CMK (cell line): ENCODE measurements around the gene ADAM33.

Experiments used
- DNase-seq: peaks from one replicate; pipeline ENCODE4 v3.0.0-alpha.2; 2010; ENCODE audit warnings: low read depth

ADAM33 gene

DNA sequence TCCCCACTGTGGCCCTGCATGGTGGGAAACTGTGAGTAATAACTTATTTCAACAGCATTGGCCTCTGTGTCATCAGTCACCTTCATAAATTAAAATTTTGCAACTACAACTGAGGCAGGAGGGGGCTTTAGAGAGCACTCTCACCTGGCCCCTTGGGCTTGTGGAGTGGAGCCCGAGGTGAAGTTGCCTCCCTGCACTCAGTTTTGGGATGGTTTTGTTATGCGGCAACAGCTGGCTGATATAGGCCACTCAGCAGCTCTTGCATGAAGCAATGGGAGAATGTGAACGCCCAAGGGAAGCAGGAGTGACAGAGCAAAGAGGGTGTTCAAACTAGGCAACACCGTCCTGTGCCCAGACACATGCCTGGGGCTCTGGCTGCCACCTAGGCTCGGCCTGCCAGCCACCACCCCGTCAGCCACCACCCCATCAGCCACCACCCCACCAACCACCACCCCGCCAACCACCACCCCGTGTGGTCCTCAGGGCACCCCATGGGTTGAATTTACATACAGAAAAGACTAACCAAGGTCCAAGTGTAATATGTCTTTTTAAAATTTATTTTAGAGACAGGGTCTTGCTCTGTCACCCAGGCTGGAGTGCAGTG lies 14.3 kb downstream of the ADAM33 start:
- no peak for DNase-seq

DNA sequence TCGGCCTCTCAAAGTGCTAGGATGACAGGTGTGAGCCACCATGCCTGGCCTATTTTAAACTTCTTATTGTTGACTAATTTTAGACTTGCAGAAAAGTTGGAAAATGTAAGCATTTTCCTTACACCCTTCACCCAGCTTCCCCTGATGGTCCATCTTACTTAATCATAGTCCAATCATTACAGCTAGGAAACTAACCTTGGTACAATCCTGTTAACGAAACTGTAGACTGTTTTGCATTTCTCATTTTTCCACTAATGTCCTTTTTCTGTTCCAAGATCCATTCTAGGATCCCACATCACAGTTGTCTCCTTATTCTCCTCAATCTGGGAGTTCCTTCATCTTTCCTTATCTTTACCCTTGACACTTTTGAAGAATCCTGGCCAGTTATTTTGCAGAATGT lies 18.0 kb downstream of the ADAM33 start:
- DNase-seq: no peak

DNA sequence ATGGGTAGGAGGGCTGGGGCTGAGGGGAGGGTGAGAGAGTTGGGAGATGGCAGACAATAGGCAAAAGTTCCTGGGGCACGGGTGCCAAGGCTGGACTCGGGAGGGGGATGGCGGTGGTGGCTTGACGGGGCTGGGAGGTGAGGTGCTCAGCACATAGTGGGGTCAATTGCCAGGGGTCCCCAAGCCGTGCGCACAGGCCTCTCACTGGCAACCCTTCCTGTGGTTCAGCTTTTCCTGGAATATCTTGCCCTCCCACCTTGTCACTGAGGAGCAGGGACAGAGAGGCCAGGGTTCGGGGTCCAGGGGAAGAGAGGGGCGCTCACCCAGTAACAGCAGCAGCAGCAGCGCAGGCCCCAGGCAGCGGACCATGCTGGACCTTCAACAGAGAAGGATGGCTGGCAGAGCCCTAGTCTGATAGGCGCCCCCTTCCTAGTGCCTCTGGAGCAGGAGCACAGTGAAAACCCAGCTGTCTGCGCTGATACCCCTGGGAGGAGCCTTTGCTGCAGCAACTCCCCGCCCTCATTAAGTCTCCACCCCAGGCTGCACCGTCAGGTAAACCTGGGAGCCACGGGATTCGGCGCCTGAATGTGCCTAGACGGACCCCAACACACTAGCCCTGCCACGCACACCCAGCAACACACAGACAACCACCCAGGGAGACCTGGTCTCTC lies 18.6 kb downstream of the ADAM33 start, which contains the start of gene GFRA4:
TSS of gene GFRA4 (minus strand) at position 369 of the 671 bp plus-strand sequence. CDS start at position 369, 0 bp downstream.
- DNase-seq: no peak

DNA sequence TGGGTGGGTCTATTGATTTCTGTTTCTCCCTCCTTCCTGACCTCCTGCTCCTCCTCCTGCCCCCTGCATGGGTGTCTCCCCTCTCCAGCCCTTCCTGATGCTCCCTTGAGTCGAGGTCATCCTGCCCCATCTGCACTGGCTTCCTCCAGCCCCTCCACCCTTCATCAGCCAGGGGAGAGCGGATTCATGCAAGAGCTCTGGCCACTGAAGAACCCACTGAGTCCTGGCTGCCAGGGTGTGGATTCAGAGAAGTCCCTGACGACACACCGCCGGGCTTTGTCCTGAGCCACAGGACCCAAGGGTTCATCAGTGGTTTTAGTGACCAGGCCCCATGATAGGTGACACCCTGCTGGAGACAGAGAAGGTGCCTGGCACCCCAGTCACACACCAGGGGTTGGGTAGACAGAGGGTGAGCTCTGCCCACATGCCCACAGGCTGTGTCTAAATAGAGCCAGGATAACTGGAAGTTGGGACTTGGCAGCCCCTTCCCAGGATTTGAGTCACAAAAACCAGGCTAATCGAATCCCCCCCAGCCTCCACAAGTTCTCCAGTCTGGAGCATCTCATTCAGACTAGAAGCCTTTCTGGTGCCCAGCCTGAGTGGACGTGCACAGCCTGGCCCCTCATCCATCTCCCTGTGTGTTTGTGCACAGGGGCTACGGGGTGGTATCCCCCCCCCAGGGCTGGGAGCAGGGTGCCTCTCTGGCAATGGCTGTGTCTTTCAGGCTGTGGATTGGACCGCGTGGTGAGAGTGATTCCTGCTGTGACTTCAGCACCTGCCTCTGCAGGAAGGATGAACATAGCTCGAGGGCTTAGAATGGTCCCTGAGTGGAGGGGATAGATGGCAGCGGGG lies 19.8 kb downstream of the ADAM33 start:
- DNase-seq: no peak

GRCh38 chr20:3661060-3661813 lies 20.6 kb downstream of the ADAM33 start:
- no peak for DNase-seq

GRCh38 chr20:3660262-3661059 lies 21.3 kb downstream of the ADAM33 start:
- DNase-seq: no peak

DNA sequence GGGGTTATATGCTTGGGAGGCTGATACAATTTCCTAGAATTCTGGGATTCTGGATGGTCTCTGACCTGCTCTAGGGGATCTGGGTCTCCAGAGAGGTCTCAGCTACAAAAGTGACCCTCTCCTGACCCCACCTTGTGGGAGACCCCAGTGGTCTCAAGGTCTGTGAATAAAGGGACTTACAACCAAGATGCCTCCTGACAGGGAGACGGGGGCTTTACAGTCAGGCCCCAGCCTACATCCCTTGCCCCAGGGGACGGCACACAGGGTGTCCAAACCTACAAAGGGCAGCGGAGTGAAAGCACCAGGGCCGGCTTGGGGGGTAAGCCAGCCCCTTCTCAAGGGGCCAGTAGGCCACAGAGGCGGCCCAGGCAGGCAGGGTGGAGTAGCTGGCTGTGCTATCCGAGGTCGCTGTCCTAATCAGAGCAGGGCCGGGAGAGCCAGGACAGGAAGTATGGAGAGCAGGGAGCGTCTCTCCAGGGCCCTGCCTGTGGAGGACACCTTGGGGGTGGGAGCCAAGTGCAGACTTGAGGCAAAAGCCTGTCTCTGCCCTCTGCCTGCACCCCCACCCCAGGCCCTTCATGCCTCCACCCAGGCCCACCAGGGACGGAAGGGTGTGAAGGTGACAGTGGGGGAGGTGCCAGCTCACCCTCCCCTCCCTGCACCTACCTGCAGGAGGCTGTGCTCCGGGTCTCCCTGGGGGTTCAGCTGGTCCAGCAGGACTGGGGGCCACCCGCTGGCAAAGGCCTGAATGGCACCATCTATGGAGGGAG lies 22.1 kb downstream of the ADAM33 start:
- DNase-seq: no peak

- DNase-seq: no peak
Measured at GRCh38 chr20:3658716-3659491, 22.9 kb downstream of the ADAM33 start.

- DNase-seq: no peak
Measured at GRCh38 chr20:3658019-3658715, 23.6 kb downstream of the ADAM33 start.

- no peak for DNase-seq
Measured at GRCh38 chr20:3655131-3655405, 26.7 kb downstream of the ADAM33 start.

GRCh38 chr20:3654326-3655130 lies 27.3 kb downstream of the ADAM33 start:
- no peak for DNase-seq

DNA sequence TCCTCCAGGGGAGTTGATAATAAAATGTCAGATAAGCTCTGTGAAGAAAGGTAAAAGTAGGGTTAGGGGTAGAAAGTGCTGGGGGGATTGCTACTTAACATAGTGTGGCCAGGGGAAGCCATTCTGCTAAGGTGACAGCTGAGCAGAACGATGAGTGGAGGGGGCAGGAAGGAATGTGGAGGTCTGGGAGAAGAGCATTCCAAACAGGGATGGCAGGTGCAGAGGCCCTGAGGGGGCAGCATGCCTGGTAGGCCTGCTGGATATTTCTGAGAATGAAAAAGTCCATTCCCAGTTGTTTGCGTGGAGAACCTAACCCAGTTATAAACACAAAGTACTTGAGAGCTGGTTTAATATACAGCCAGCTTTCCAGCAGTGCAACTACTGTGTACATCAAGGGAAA lies 27.9 kb downstream of the ADAM33 start:
- no peak for DNase-seq

DNA sequence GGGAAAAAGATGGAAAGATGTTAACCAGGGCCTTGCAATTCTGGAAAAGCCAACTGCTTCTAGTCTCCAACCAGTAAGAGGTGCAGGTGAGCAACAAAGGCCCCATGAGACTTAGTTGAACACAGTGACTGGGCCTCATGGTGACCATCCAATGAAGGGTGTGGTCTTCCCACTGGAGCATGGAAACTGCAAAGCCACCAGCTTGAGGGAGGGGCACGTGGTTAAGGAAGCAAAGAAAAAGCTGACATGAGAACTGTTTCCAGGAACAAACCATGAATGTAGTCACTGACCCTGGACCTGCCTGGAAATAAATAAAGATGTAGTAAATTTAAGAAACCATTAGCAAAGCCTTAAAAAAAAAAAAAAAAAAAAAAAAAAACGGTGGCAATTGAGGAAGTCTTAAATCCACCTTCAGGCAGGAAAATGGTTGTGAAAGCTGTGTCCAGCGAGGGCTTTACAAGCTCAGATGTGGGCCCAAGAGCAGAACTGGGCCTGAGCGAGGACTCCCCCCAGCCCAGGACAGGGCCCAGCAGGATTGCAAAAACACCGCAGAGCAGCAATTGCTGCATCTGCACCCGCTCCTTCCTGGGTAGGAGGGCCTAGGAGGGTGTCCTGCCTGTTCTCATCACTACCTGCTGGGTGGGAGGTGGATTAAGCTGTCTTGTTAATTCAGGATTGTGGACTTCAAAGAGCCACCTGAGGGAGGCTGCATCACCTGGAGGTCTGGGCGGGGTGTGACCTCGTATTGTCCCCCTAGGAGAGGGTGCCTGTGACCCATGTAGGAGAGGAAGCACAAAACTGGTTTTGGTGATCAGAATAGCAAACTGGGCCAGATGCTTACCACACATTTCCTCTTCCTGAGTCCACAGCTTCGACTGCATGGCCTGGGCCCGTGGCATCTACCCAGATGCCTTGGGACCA lies 28.9 kb downstream of the ADAM33 start:
- DNase-seq: peak; percentile 31

DNA sequence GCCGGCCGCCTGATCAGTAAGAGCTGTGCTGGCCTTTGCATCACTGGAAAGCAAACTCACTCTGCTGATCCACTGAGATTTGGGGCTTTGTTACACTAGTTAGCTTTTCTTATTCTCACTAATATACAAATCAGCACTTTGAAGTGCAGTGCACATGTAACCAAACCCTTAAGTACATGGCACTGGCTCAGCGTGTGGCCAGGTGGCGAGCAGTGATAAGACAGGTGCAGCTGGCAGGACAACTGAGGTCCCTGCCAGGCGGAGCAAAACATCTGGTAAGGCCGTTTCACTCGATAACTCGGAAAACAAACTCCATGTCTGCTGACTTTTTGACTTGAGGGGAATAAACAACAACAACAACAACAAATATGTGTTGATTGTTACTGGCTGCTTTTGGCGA lies 29.6 kb downstream of the ADAM33 start:
- DNase-seq: no peak

DNA sequence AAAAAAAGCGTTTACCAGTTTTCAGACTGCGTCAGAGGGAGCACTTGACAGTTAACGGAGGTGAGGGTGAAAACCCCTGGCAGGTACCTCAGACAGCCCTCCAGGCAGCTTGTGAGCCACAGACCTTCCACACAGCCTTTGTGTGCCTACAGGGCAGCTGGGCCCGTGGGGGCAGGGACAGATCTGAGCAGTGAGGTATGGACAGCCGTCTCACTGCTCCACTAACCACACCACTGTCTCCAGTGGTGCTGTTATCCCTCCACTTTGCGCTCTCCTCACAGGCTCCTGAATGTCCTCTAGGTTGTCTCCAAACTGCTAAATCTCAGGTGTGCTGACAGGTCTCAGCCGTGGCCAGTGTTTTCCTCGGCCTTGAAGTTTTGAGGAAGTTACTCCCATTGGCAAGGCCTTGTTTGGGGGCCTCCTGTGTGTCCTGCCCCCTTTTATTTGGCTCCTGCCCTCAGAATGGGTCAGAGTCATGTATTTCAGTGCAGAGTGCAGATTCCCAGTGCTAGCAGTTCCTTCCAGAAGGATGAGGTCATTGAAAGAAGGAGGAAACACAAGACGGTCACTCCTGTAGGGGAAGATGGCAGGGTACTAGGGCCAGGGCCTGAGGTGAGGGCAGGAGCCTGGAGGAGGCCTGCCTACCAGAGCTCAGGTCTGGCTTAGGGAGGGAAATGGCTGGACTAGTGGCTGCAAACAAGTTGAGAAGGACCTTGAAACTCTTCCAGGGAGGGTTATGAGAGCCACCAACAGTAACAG lies 30.4 kb downstream of the ADAM33 start:
- no peak for DNase-seq

DNA sequence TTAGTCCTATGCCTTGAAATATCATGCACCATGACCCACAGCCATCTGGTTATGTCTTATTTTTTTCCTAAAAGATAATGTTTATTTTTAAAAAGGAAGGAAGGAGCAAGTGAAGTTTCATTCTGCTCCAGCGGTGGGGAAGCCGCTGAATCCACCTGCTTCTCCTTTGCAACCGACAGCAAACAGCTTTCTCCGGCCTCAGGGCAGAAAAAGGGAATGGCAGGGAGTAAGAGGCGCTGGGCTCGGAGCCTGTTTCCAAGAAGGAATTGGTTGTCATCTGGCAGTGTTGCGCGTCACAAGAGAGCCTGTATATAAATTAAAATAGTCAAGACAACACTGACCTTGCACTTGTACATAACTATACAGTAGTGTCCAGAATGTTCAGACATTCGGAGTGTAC lies 32.9 kb downstream of the ADAM33 start:
- DNase-seq: no peak

- DNase-seq: no peak
Measured at GRCh38 chr20:3647473-3647872, 34.3 kb downstream of the ADAM33 start.
